T-helper 2 cell treated with Interferon-gamma antibody and Interleukin-4, amounts not matched to agents 100 ng/mL and 5 ng/mL, for 36 hours (primary cell): ENCODE data around the gene DLG2. TPM values are rescaled to one million over a fixed set of nuclear protein-coding genes. Genes with fewer than 3 reads are reported as not detected.

Experiments used
- intact Hi-C: fragments of 100-400 bp; cut with micrococcal nuclease; formaldehyde crosslinking; loops from one replicate; pipeline ENCODE4 v1.15.1; 2023
- total RNA-seq: library from RNA; stranded (reverse); gene quantifications from 2 replicates; pipeline ENCODE4 v1.2.3, GENCODE V29; 2022

DLG2 gene
- total RNA-seq, 1 donor from 2014 or later = 1.0 TPM

DNA sequence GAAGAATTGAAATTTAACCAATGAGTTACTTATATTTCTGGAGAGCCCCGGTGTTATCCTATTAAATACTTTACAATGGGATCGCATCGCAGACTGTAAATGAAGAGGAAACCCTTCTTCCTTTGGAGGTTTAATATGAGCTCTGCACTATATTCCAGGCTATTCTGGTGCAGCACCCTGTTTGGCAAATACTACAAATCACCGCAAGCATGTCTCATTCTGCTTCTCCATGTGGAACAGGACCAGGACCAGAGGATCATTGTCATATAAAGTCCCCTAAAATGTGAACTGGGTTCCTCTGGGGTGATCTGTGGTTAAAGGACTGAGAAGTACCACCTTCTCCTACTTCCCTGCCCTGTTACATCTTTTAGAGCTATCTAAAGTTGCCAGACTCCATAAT is 703.7 kb downstream of the DLG2 start:
- intact Hi-C loops = no loop called here

DNA sequence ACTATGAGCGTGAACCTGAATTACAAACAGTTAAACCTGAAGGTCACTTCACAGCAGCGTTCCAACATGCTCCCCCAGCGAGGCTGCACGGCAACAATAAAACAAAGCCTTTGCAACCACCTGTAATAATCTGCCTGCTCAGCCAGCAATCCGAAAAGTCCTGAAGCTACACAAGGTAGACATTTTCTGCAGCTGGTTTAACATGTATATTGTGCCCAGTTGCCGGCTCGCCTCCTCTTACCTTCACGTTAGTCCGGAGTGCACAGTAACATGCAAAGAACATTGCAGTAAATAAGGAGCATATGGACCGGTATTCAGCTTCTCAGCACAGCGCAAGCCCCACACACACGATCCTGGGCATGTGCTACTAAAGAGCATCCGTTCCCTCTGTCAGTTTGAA is 704.3 kb downstream of the DLG2 start:
- intact Hi-C loops = no loop called here

DNA sequence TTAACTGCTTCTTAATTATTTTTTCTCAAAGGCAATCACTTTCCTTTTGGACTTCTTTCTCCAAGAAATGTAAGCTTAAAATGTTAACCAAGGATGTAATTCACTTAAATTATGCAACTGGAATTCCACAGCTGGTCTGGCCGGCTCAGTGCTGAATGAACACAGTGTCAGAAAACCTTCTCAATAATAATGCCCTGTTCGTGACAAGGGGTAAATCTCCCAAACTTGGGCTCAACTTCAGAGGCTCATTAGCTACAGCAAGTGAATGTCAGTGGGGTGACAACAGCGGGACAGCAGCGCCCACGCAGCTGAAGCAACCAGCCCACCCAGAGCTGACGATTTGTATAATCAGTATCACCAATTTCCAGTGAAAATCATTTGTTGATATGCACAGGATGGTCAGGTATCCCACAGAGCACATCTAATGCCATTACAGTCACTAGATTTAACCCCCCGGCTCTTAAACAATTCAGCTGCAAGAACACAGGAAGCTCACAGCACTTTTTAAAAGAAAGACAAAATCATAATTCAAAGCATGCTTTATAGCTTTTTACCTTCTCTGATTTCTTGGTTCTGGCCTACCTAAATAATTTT is 704.8 kb downstream of the DLG2 start:
- intact Hi-C loops = no loop called here

DNA sequence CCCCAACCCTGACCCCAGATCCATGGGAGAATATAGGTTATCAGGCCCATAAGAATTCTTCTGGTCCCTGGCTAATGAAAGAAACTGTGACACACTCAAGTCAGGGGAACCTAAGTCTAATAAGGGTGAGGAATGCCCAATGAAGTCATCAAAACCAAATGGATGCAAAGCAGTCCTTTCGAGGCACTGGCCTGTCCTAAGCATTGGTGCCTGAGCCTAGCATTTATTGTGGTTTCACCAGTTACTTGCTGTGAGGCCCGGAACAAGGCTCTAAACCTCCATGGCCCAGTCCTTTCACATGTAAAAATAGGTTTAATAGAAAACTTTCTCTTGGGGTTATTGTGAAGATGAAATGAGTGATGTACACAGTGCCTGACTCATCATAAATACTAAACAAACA is 712.6 kb downstream of the DLG2 start:
- intact Hi-C loops = no loop called here

DNA sequence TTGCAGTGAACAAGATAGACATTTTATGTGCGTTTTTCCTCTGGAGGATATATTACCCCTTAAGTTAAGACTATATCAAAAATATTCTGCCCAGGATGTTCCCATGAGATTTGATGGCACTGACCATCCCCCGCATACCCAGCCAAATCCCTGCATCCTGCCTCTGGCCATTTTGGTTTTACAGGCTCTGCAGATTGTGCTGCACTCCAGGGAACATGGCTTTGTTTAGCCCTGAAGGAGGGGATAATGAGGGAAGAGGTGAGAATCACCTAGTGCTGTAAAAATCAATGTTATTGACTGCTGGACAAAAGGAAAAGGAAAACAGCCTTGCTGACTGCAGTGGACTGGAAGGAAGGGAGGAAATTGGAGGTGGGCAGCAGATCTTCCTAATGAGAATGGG is 717.4 kb downstream of the DLG2 start:
- intact Hi-C loops = no loop called here

DNA sequence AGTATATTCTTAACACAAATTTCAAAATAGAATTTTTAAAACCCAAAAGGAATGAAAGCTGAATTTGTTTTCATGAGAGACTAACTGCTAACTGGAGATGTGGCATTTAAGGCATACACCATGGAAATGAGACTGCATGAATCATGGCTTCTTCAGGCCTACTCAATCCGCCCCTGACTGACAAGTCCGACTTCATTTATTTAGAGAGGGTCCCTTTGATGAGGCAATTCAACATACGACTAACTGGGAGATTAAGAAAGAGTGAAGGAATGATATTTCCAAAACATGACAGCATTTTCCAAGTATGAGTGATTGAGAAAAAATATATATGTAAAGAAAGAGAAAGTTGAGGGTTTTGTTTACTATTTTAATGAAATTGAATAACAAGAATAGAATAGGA is 720.1 kb downstream of the DLG2 start:
- intact Hi-C loops = no loop called here

DNA sequence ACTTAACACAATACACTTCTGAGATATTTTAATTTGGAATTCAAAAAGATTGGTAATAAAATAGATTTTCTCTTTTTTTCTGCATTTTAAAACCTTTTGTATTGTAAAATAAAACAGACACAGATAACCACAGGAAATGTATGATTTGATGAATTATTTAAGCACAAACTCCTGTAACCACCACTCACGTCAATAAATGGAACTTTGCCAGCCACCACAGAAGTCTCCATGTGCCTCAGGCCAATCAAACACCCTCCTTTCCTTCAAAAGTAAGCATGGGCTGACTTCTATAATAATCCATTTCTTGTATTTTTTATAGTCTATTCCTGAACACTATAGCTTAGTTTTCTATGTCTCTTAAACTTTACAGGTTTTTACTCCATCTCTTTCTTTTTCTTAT is 721.7 kb downstream of the DLG2 start:
- intact Hi-C loops = no loop called here

DNA sequence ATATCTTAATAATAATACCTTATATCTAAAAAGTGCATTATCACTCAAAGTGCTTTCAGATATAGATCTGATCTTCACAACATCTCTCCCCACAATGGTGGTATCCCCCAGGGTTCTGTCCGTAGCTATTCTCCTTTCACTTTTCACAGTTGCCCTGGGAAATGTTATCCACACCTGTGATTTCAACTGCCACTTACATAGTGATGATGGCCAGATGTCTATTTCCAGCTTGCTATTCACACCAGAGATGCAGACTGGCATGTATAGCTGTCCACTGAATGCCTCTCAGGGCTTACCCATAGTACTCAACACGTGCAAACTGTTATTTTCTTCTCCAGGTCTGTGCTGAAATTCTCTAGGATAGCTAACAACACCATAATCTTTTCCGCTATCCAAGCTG is 724.7 kb downstream of the DLG2 start:
- intact Hi-C loops = no loop called here

DNA sequence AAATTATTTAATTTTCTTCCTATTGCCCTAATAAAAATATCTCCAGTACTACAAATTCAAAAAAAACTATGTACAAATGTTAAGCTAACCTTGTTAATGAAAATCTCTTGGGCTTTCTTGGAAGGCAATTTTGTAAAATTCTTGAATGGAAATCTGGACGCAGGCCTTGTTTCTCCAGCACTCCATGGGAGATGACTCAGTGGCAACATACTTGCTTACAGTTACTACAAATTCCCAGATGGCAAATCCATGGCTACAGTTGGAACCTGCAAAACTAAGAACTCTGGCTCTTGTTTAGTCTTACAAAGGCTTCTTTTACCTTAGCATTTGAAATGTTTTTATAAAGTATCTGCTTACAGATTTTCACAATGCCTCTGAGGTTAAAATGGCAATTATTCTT is 725.2 kb downstream of the DLG2 start:
- intact Hi-C loops = no loop called here

DNA sequence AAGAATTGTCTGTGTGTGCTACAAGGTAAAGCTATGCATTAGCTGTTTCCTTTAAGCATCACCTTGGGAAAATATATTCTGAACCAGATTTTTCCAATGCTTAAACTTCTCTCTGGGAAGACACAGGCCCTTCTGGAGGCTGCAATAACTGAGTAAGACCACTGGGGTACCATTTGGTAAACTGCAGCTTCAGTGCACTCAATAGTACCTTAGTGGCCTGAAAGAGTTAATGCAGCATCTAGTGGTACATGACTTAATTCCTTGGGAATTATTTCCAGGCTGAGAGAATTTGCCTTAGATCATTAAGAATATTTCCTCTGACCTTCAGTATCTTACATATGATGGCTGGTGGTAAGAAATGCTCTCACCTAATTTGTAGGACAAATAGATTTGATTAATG is 727.4 kb downstream of the DLG2 start:
- intact Hi-C loops = no loop called here

DNA sequence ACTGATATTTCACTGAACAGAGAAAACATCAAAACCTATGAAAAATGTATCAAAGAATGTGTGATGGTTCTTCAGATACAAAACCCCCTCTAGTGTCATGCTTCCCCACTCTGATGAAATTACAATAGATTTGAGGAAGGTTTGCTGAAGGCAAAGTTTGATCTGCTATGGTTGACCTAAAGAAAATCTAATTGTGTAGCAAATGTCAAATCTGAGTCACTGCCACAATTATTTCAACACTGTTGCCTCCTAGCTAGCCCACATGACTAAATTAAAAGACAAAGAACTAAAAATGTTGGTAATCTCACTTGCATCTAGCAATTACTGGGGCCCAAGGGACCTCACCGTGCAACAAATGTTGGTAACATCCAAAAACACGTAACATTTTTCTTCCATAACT is 728.0 kb downstream of the DLG2 start:
- intact Hi-C loops = no loop called here

DNA sequence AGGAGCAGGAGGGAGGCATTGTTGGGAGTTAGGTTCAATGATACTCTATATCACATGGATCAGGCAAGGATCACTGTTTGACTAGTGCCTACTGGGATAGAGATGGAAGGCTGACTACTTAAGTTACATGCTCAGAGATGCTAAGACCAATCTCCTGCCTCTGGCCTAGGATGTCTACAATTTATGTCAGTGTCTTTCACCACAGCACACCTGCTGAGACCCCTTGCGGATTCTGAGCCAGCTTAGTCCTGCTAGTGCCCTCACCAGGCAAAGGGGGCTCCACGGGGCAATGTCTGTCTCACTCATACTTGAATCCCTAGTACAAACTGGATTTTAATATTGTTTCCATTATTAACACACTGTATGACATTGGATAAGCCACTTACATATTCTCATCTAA is 732.5 kb downstream of the DLG2 start:
- intact Hi-C loops = no loop called here

DNA sequence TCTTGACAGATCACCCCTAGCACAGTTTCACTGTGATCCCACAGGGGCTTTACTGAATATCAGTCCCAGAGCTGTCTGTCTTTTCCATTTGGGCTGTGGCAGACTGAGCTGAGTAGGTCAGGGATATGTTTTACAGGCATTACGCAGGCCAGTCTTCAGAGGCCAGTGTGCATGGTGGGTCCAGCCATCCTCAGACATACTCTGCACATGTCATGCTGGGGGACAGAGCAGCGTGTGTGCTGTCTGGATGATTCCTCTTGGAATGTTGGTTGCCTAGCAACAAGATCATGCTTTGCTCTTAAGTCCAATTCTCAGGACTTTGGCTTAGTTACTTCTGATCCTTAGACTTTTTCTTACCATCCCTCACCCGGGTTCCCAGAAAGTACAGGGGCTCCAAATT is 736.5 kb downstream of the DLG2 start:
- intact Hi-C loops = no loop called here

DNA sequence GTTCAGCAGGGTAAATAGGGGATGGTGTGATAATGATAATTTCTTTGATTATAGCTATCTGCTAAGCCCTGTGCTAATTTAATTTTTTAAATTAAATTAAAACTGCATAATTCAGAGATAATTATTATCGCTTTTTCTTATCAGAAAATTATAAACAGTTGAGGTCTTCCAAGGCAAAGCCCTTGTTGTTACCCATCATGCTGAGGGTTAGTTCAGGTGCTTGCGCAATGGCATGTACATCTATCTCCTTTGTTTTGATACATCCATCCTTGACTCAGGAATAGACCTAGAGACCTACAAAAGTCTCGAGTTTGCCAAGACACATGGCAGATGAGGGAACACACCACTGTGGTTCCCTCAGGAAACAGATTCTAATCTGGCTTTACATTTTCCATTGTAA is 737.6 kb downstream of the DLG2 start:
- intact Hi-C loops = no loop called here

DNA sequence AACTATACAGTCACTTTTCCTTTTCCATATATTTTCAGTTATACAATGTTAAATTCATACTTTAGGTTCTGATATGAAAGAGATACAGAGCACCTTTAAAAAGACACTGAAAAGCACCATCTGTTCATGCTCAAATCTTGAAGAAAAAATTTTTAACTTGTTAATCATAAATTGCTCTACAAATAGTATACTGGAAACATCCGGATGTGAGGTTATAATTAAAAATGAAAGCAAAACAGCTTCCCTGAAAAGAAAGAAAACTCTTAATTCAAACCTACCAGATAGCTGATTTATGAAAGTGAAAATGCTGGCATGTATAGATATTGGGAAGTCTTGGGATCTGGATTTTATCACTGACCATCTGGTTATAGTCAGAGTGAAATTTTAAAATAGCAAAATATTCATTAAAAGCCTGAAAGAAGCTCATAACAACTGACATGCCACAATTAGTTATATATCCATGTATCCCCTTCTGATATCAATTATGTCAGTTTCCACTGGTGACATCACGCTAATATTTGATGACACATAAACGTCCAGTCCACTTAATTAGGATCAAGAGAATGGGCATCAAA is 740.0 kb downstream of the DLG2 start:
- intact Hi-C loops = no loop called here

DNA sequence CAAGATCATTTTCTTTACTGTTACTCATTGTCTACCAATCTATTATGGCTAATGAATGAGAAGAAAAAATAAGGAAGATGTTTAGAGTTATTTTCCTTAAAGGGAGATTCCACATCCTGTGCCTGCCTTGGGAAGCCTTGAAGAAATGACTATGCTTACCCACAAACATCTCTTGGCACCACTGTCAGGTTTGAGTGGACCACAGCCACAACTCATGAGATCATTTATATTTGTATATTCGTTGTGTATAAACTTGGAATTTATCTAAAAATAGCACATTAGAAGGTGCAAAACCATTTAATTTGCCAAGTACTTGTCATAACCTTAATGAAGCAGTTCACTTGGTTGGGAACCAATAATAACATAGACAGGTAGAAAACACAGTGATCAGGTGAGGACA is 740.8 kb downstream of the DLG2 start:
- intact Hi-C loops = no loop called here

DNA sequence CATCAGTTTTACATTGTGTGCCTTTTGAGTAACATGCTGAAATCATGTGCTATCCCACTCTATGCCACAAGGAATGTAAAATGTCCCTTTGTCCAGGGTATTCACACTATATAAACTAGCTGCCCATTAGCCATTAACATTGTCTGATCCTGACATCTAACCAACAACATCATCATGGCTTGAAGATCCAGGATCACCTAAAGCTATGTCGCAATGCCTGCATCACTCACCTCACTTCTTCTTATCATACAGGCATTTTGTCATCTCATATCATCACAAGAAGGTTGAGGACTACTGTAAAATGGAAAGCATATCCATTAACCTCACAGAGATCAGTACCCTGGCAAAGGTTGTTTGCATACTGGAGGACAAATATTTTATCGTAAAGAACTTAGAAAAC is 742.3 kb downstream of the DLG2 start:
- intact Hi-C loops = no loop called here

DNA sequence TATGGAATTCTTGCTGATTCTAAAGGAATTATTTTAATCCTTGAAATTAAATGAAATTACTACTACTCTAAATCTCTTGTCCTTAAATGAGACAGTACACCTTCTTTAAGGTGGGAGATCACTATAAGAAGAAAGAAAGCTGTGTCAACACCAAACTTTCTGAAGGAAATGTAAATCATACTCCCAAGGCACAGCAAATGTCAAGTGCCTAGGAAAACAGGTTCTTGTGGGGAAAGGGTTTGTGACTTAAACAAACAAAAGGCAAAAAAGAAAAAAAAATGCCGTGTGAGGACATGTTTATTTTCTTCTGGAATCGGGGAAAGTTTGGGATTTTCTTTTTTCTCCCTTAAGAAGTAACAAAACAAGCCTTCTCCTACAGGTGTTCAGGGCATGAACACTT is 745.1 kb downstream of the DLG2 start:
- intact Hi-C loops = no loop called here

DNA sequence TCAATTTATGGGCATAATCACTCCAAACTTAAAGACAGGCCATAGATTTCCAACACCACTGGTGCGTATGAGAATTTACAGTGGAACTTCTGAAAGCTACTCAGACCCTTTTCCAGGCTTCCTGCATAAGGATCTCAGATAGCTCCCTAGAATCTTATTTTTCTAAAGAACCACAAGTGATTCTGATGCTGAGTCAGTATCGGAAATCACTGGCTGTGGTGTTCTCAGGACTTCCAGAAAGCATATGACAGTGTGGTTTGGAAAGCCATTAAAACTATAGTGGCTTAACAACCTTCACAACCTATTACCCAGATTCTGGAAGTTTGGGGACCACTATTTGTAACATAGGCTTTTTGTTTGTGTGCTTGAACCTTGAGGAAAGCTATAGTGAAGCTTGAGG is 756.0 kb downstream of the DLG2 start:
- intact Hi-C loops = no loop called here

DNA sequence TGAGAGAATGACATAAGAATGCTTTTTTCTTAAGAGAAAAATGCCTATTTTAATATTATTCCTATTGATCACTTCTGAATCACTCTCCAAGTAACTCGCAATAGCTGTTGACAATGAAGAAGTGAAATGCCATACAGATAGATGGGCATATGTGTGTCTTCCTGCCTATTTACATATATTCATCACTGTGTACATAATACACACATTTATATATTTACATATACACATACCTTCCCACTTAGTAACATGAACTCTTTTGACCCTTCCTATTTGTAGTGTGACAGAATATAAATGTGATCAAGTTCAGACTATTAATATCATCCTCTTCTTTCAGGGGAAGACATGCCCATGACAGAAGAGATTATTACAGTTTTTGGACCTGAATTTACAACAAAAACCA is 756.7 kb downstream of the DLG2 start:
- intact Hi-C loops = no loop called here

DNA sequence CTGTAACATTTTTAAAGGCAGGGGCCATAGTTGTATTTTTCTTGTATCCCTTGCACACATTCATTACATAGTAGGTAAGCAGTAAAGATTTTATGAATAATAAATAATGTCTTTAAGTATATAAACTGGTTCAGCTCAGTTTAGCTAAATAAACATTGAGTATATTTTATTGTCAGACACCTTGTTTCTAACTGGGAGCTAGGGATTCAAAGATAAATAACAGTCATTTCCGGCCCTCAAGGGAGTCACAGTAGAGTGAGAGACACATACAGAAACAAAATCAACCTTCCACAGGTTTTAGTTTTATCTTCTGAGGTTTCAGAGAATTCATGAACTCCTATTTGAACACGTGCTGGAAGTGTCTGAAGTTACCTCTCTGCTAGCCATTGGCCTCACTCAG is 760.2 kb downstream of the DLG2 start:
- intact Hi-C loops = no loop called here

DNA sequence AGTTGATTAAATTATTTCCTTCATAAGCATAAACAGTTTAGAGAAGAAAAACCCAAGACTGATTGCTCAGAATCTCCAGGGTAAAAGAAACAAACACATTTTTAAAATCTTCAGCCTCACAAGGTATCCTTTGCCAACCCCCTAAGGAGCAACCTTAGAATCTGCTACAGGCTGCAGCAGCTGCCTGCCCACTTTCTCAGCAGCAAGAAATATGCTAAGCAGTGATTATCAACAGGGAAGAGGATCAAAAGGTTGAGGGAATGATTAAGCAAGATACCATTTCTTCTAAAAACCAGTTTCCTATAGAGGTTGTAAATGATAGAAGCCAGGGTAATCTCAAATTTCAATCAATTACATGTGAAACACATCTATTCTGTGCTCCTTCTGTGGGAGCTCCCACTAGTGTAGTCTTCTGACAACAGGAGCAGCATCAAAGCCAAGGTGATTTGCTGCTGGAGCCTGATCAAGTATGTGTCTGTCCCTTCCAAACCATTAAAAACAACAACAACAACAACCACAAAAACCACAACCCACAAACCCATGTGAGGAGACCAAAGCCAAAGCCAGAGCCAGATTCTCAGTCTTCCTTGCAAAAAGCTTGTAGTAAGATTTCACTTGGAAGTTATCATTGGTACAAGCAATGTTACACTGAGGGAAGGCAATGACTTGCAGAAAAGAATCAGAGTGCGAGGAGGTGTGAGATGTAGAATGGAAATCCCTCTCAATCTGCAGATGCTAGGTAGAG is 761.2 kb downstream of the DLG2 start:
- intact Hi-C loops = no loop called here

DNA sequence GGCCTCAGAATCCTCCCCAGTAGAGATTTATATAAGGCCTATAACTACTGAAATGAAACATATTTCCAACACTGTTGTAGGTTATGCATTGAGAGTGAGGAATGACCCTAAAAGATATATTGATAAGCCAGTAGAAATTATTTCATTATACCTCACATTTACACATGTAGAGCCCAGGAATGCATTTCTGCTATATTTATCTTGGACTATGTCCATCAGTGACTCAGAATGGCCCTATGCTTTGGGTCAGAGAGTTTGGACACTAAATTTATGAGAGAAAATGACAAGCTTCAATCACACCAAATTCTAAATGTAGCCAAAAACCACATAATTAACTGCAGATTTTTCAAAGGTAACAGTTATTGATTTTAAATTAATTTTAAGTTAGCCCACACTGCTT is 761.9 kb downstream of the DLG2 start:
- intact Hi-C loops = no loop called here
